Peyer's patch (tissue), 4 donors: ENCODE data around the gene COL24A1.

Source experiments
- CTCF ChIP-seq, 6 experiments: fragments of 450-650 bp in 4 of 6; fragments of 200-600 bp in 2 of 6; sonication (generic) in 1 of 6; IDR thresholded peaks; one replicate each; pipeline ENCODE4 v1.5.1; 2017 to 2019; ENCODE audit warnings: antibody characterized with exemption in 6 of 6, mild to moderate bottlenecking in 3 of 6, moderate library complexity in 1 of 6
- POLR2A ChIP-seq, 2 donors: fragments of 450-650 bp; IDR thresholded peaks; one replicate each; pipeline ENCODE4 v1.5.1; 2017; ENCODE audit warnings: antibody characterized with exemption in 2 of 2, mild to moderate bottlenecking in 2 of 2, moderate library complexity in 2 of 2

- TF ChIP-seq CTCF (IDR thresholded peaks at IDR 0.05) (no peak), POLR2A (IDR thresholded peaks at IDR 0.05) (no peak)
Measured at GRCh38 chr1:86114236-86114635, 42.3 kb downstream of the COL24A1 start.
